HG02870 (cell line): ENCODE data around the gene P2RX7.
A peak's percentile ranks its signal among the peaks of the same experiment; 100 is the strongest.

Experiments
- ATAC-seq: cut with Tn5 transposase; IDR thresholded peaks from one replicate; pipeline ENCODE4 v1.9.1; 2021; ENCODE audit warnings: mild to moderate bottlenecking, moderate library complexity; ENCODE audit not compliant: unreplicated experiment

P2RX7 gene

GRCh38 chr12:121110211-121110940 lies 22.3 kb upstream of the P2RX7 start:
- ATAC-seq, result no peak

- ATAC-seq, result no peak
Measured at GRCh38 chr12:121111684-121112083, 21.0 kb upstream of the P2RX7 start.

DNA sequence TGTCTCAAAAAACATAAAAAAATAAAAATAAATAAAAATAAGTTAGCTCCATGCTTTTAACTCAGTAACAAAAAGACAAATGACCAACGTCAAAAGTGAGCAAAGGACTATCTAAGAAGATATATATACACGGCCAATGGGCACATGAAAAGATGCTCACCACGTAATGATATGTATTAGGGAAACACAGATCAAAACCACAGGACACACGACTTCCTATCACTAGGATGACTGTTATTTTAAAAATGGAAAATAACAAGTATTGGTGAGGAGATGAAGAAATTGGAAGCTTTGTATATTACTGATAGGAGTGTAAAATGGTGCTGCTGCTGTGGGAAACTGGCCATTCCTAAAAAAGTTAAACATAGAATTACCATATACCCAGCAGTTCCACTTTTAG lies 20.2 kb upstream of the P2RX7 start:
- no peak for ATAC-seq

DNA sequence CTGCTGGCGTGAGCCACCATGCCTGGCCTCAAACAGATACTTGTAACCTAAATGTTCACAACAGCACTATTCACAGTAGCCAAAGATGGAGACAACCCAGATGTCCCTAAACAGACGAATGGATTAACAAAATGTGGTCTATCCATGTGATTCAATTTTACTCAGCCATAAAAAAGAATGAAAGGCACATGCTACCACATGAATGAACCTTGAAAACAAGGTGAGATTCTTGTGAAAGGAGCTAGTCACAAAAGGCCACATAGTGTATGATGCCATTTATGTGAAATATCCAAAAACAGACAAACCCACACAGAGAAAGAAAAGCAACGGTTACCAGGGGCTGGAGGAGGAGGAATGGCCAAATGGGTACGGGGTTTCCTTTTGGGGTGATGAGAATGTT lies 19.6 kb upstream of the P2RX7 start:
- ATAC-seq, result no peak

DNA sequence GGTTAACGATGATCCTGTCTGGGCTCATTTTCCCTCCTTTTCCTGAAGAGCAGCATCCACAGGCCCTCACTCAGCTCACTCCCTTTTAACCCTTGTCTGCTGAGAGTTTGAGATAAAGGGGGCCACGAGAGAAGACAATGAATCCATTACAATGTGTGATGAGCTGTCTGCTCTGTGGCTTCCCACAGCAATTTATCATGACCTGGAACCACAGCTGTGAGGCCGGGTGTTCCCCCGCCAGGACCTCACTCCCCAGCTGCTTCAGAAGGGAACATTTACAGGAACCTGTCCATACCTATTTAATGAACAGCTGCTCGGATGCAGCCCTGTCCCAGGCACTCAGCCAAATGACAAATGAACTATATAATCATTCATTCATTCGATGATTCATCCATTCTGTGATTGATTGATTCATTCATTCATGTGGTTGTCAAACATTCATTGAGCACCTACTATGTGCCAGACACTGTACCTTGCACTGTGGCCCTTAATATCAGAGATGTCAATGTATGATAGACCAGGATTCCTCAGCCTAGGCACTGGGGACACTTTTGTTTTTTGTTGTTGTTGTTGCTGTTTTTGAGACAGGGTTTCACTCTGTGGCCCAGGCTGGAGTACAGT lies 18.5 kb upstream of the P2RX7 start:
- ATAC-seq, result no peak

- ATAC-seq, result no peak
Measured at GRCh38 chr12:121114806-121115205, 17.9 kb upstream of the P2RX7 start.

DNA sequence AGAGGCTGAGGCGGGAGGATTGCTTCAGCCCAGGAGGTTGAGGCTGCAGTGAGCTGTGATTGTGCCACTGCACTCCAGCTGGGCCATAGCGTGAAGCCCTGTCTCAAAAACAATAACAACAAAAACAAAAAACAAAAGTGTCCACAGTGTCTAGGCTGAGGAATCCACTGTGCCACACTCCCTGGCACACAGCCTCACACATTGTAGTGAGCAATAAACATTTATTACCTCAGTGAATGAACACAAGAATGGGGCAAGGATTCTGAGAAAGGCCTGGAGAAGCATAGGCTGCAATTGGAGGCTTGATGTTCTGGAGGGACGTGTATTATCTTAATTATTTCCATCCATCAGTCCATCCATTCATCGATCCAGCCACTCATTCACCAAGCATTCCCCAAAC lies 17.1 kb upstream of the P2RX7 start:
- no peak for ATAC-seq

DNA sequence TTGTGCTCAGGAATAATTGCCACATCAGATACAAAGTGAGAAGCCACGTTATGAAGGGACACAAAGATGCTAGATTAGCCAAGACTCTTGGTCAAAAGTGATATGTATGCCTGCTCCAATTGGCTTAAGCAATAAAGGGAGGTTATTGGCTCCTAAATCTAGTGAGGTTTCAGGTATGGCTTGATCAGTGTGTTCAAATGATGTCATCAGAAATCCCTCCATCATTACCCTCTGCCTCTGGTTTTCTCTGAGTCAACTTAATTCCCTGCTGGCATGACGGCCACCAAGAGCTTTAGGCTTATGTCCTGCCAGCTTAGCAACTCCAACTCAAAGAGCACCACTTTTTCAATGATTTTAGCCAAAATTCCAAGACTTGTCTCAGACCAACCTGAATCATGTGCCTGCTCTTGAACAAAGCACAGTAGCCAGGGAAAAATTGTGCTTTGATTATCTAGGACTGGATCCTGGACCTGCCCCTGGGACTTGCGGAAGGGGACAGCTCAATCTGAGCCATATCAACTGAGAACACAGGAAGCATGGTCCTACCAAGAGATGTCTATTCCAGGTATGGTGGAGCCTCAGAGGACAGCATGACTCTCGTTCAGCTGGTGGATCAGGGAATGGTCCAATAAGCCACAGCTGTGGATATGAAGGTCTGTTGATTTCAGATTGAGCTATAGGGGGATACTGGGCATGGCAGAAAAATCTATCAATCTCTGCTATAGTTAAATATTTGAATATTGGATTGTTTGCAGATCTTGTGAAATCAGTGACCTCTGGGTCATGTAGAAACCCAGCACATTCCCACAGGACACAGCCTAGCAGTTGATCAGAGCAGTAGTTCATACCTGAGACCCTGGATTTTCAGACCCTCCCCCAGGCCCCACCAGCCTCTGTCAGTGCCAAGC lies 16.1 kb upstream of the P2RX7 start:
- ATAC-seq, result no peak

DNA sequence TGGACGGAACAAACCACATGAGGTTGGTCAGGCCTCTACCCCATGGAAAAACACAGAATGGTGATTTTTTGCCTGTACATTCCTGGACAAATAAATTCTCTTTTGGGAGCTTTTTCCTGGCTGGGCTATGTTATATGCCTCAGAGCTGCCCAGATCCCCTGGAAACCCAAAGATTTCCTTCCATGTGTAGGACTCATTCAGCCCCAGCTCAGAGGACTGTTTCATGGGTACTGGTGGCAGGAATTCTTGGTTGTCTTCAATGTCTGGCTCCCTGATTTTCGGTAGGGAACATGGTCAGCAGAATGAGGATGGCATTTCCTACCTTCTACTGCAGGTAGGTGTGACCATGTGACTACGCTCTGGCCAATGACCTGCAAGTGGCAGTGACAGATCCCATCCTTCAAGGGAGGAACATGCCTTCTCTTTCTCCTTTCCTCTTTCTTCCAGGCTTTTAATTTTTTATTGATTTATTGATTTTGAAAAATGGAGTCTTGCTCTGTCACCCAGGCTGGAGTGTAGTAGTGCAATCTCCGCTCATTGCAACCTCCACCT lies 15.4 kb upstream of the P2RX7 start:
- no peak for ATAC-seq

- no peak for ATAC-seq
Measured at GRCh38 chr12:121120323-121120722, 12.4 kb upstream of the P2RX7 start.

- no peak for ATAC-seq
Measured at GRCh38 chr12:121120989-121121755, 11.5 kb upstream of the P2RX7 start.

DNA sequence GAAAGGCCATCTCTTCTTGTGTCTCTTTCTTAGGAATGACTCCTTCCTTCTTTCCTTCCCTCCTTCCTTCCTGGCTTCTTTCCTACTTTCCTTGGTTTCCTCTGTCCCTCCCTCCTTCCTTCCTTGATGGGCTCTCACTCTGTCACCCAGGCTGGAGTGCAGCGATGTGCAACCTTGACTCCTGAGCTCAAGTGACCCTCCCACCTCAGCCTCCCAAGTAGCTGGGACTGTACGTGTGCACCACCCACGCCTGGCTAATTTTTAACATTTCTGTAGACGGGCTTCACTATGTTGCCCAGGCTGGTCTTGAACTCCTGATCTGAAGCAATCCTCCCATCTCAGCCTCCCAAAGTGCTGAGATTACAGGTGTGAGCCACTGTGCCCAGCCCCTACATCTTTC lies 10.9 kb upstream of the P2RX7 start:
- no peak for ATAC-seq

DNA sequence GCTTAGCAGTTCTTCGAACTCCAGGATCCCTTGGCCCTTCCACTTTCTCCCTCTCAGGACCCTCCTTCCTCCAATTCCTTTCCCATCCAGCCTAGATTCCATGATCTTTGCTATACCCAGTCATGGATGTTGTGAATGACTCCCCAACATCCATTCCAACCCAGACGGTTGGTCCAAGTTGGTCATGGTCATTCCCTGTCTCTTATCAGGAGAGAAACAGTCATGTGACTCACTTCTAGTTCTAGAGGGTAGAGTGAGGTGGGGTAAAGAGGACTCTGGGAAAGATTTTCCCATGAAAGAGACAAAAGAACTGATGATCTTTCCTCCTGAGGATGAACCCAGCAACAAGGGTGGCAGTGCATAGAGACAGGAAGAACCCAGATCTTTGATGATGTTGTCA lies 9.2 kb upstream of the P2RX7 start:
- no peak for ATAC-seq

DNA sequence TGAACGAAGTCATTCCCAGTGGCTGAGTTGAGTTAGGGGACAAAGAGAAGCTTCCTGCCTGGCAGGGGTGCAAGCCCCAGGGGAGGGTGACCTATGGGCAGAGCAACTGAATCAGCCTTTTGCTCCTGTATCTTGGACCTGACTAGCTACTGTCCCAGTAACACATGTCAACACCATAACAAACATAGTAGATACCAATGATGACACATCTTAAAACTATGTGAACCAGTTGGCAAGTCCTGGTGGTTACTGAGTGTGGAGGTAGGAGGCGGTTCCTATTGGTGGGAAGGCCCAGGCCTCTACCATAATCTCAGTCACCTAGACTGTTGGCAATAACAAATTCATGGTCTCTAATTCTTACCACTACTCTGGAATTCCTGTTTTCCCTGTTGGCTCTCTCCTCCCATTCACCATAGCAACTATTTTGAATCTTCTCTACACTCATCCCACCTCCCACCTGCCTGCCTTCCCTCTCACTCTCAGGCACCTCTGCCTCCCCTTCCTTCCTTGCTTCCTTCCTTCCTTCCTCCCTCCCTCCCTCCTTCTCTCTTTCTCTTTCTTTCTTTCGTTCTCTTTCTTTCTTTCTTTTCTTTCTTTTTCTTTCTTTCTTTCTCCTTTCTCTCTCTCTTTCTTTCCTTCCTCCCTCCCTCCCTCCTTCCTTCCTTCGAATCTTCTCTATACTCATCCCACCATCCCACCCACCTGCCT lies 8.1 kb upstream of the P2RX7 start:
- ATAC-seq, result no peak

GRCh38 chr12:121127501-121127900 lies 5.2 kb upstream of the P2RX7 start:
- ATAC-seq, result no peak

DNA sequence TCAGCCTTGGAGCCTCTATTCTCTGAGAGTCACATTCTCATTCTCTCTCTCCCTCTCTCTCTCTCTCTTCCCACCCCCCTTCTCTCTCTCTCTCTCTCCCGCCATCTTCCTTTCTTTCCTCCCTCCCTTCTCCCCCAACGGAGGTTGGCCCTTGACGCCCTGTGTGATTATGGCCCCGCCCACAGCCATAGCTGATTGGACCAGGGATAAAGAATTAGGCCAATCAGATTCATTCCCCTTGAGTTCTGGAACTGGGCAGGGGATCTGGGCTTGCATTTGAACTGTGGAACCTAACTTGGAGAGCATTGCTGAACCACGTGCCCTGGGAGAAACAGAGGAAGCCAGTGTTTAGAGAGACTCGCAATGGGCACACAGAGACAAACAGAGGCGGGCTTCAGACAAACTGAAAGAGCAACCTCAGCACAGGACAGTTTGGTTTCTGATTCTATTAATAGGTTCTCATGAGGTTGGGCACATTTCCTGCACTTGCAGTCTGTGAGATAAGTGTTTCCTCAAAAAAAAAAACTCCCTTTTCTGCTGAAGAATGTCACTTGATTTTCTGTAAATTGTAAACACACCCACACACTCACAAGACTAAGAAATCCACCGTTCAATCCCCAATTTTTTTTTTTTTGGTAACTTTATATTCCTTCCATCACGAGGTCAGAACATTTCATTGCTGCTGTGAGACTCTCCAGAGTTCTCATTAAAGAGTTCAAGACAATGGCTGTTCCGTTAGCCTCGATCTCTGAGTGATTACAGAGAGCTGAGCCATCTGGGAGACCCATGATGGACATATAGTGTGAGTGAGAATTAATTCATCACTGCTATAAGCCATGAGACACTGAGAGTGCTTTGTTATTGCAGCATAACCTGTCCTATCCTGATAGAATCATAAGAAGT lies 3.5 kb upstream of the P2RX7 start:
- ATAC-seq, result peak; percentile 76

GRCh38 chr12:121129811-121130147 lies 2.9 kb upstream of the P2RX7 start:
- ATAC-seq, result no peak

DNA sequence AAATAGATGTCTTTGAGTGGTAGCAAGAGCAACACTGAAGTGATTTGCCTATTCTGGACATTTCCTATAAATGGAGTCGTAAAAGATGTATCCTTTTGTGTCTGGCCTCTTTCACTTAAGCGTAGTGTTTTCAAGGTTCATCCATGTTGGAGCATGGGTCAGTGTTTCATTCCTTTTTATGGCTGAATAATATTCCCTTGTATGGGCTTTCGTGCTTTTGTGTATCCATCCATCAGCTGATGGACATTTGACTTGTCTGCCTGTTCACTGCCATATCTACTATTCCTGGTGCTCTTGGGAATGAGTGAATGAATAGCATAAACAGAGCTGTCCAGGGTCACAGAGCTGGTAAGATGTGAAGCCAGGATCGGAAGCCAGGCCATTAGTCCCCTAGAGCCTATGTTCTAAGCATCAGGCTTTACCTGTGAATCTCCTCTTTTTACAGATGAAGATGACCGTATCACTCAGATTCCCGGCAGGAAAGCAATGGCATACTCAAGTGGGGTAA lies 1.8 kb upstream of the P2RX7 start:
- no peak for ATAC-seq

GRCh38 chr12:121131941-121132341 lies 735 bp upstream of the P2RX7 start:
- no peak for ATAC-seq
